ENCODE results near the gene SDHD. TPM values are rescaled to one million over a fixed set of nuclear protein-coding genes. Genes with fewer than 3 reads are reported as not detected.

SDHD gene
- 99.5 and 122 TPM in 2 replicates for total RNA-seq (2021)
- Bru-seq, nascent RNA: percentile 86 among the genes with signal in this experiment
- percentile 96 among the genes with signal in this experiment for BruChase-seq, experiment 1, labeled RNA remaining after a 2-hour chase
- percentile 99 among the genes with signal in this experiment for BruChase-seq, experiment 2, labeled RNA remaining after a 6-hour chase
- long read RNA-seq, transcript SDHD-201 (4 exons, 1,439 nt): major isoform, 414 of 442 reads
- long read RNA-seq, partial matches to known transcripts: 14 of 442 reads
- long read RNA-seq, other reads (novel, unspliced or antisense): 12 of 442 reads

DNA sequence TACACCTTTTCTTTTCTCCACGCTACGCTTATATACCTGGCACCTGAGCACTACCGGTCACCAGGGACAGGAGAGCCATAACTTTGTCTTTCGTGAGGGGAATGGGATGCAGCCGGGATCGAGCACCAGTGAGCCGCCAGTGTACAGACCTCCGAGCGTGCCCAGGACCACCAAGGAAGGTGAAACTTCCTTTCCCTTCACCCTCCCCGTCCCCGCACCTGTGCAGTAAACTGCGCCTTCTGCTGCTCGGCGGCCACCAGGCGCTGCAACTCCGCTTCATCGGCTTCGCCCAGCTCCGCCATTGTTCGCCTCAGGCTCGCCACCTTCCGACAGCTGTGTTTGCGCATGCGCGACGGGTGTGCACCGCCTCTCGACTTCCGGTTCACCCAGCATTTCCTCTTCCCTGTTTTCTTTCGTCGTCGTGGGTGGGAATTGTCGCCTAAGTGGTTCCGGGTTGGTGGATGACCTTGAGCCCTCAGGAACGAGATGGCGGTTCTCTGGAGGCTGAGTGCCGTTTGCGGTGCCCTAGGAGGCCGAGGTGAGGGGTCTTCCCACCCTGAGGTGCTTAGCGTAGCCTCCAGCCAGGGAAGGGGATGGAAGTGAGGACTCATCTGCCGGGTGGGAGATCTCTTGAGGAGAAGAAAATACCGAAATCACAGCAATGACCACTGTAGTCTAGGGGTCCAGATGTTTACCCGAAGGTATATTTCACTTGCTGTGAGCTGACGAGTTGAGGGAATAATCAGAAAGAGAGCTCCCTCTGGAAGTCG lies at the start of gene SDHD, which contains the start of gene TIMM8B:
Gene SDHD (plus strand): TSS at position 452 of the 770 bp plus-strand sequence. CDS start 35 bp downstream, at position 487.
Gene TIMM8B (minus strand): TSS at position 335 of the 770 bp plus-strand sequence. CDS start 33 bp downstream, at position 302.
- no peaks in the 10 kb centered on the region for H3K27me3 ChIP-seq (ENCODE audit: insufficient read depth, low read depth)
- no peaks in the 10 kb centered on the region for H3K9me3 ChIP-seq (ENCODE audit: insufficient read depth, low read depth)
- TF ChIP-seq EZH2 (IDR thresholded peaks at IDR 0.05; ENCODE audit: low read depth): no peak
- TF ChIP-seq, protein P1, sequence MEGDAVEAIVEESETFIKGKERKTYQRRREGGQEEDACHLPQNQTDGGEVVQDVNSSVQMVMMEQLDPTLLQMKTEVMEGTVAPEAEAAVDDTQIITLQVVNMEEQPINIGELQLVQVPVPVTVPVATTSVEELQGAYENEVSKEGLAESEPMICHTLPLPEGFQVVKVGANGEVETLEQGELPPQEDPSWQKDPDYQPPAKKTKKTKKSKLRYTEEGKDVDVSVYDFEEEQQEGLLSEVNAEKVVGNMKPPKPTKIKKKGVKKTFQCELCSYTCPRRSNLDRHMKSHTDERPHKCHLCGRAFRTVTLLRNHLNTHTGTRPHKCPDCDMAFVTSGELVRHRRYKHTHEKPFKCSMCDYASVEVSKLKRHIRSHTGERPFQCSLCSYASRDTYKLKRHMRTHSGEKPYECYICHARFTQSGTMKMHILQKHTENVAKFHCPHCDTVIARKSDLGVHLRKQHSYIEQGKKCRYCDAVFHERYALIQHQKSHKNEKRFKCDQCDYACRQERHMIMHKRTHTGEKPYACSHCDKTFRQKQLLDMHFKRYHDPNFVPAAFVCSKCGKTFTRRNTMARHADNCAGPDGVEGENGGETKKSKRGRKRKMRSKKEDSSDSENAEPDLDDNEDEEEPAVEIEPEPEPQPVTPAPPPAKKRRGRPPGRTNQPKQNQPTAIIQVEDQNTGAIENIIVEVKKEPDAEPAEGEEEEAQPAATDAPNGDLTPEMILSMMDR (conservative IDR thresholded peaks at IDR 0.05): no peak
- peak within 1 kb of the TSS; percentile 96 for H3K4me3 ChIP-seq
- H3K4me1 ChIP-seq (replicated peaks; ENCODE audit: insufficient read depth): peaks cover 21% of the 10 kb centered on the region
- peaks cover 55% of the 10 kb centered on the region for H3K79me2 ChIP-seq (ENCODE audit: low read depth)
- BruUV-seq (replicated peaks): no TSS peak
- intact Hi-C loops (cut with micrococcal nuclease; ENCODE audit: unreplicated experiment): loop anchor here (2.0 kb wide), 1 partner anchor 208 kb away; the partner anchor contains the start of genes CFAP68 and FDXACB1
- DNase-seq: peak; percentile 93 to 95
- peak within 1 kb of the TSS; percentile 26 for H3K27ac ChIP-seq
- H3K4me2 ChIP-seq: peak within 1 kb of the TSS; percentile 93
- no peaks in the 10 kb centered on the region for H3K9me2 ChIP-seq (ENCODE audit: insufficient read depth)
- POLR2A ChIA-PET (ENCODE audit: unreplicated experiment): interaction anchor here (0.6 to 0.7 kb wide), 3 partner anchors 61 to 788 kb away, joined by 5 read pairs; no protein-coding TSS in a partner anchor
- peaks cover 42% of the 10 kb centered on the region for H3F3A ChIP-seq (ENCODE audit: insufficient read depth, low read depth)
- CTCF ChIA-PET: interaction anchor here (0.6 kb wide), 1 partner anchor 260 kb away, joined by 3 read pairs; no protein-coding TSS in a partner anchor
- no peaks in the 10 kb centered on the region for H4K20me1 ChIP-seq (ENCODE audit: insufficient read depth)
- peak within 1 kb of the TSS; percentile 91 for H2AFZ ChIP-seq
- peaks cover 62% of the 10 kb centered on the region for H3K36me3 ChIP-seq (ENCODE audit: low read depth)

DNA sequence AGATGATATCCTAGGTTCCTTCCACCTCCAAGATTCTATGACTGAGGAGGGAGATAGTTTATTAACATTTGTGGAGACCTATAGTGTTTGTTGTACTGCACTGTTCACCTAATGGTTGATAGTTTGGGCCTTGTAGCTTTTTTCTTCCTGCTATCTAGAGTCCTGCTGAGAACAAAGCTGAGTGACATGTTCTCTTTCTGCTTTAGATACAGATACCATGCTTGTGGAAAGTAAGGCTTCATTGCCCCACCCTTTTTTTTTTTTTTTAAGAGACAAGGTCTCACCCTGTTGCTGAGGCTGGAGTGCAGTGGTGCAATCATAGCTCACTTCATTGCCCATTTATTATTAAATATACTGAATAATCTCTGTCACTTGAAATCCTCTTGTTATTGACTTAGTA lies 49.1 kb upstream of the SDHD start:
- DNase-seq: no peak
- peaks cover 20% of the 10 kb centered on the region for H3K4me1 ChIP-seq (replicated peaks; ENCODE audit: insufficient read depth)
- H3K27ac ChIP-seq: no peak overlapping the region
- ChIA-PET CTCF (no interaction called here), POLR2A (ENCODE audit: unreplicated experiment) (no interaction called here)
- H4K20me1 ChIP-seq (ENCODE audit: insufficient read depth): no peaks in the 10 kb centered on the region
- intact Hi-C loops (cut with micrococcal nuclease; ENCODE audit: unreplicated experiment): no loop called here
- 0 out of 2 replicates have a peak, but pooled peaks cover 2% of the 10 kb centered on the region for H3K79me2 ChIP-seq (ENCODE audit: low read depth)
- H3K4me3 ChIP-seq: no peak overlapping the region
- no peaks in the 10 kb centered on the region for H3K27me3 ChIP-seq (ENCODE audit: insufficient read depth, low read depth)
- H3K36me3 ChIP-seq (ENCODE audit: low read depth): peaks cover 40% of the 10 kb centered on the region
- no peaks in the 10 kb centered on the region for H3K9me2 ChIP-seq (ENCODE audit: insufficient read depth)
- TF ChIP-seq, protein P1 (conservative IDR thresholded peaks at IDR 0.05): no peak
- no peak for TF ChIP-seq EZH2 (IDR thresholded peaks at IDR 0.05; ENCODE audit: low read depth)
- BruUV-seq (replicated peaks): no TSS peak
- no peaks in the 10 kb centered on the region for H3K9me3 ChIP-seq (ENCODE audit: insufficient read depth, low read depth)
- H2AFZ ChIP-seq: no peak overlapping the region
- no peak overlapping the region for H3K4me2 ChIP-seq
- H3F3A ChIP-seq (ENCODE audit: insufficient read depth, low read depth): peaks cover 37% of the 10 kb centered on the region

DNA sequence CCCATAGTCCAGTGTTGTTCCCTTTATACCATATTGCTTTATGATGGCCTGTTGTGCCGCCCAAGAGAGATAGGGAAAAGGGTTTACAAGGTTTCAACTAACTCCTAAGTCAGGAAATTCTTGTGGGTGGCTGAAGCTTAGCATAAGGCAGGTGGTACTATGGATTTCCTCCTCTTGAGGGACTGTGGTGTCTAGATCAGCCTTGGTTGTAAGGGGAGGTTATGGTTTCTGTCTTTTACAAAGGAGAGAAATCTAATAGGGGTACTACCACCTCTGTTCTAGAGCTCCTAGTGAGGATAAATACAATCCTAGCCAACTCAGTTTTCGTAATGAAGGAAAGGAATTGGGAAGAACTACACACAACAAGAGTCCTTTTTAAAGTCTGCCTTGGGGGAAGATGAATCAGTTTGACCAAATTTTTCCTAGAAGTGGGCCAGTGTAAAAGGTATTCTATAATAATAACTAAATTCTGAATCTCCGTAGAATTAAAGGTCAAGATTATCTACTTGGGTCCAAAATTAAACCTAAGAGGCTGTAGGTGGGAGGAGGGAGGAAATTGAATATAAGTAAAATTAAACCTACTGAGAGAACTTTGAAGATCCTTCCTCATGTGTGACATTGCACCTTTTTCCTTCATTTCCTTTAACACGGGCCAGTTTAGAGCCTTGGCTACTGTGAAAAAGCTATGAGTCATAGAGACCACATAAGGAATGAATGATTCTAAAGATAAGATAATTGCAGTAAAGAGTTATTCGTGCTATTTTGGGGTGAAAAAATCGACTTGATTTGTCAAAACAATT lies 44.3 kb upstream of the SDHD start:
- no peaks in the 10 kb centered on the region for H3K9me2 ChIP-seq (ENCODE audit: insufficient read depth)
- BruUV-seq (replicated peaks): TSS peak; percentile 44
- peaks cover 22% of the 10 kb centered on the region for H3K4me1 ChIP-seq (replicated peaks; ENCODE audit: insufficient read depth)
- peaks cover 3% of the 10 kb centered on the region; the same call in 1 of the 2 replicates for H3K79me2 ChIP-seq (ENCODE audit: low read depth)
- TF ChIP-seq, protein P1 (conservative IDR thresholded peaks at IDR 0.05): no peak
- no peak for TF ChIP-seq EZH2 (IDR thresholded peaks at IDR 0.05; ENCODE audit: low read depth)
- peak in 1 of 2 experiments; percentile 90 for DNase-seq
- no peak overlapping the region for H2AFZ ChIP-seq
- no peaks in the 10 kb centered on the region for H4K20me1 ChIP-seq (ENCODE audit: insufficient read depth)
- intact Hi-C loops (cut with micrococcal nuclease; ENCODE audit: unreplicated experiment): no loop called here
- no peaks in the 10 kb centered on the region for H3K27me3 ChIP-seq (ENCODE audit: insufficient read depth, low read depth)
- peaks cover 51% of the 10 kb centered on the region for H3K36me3 ChIP-seq (ENCODE audit: low read depth)
- CTCF ChIA-PET: no interaction called here
- peak overlapping the region; percentile 24 for H3K4me2 ChIP-seq
- peaks cover 22% of the 10 kb centered on the region for H3F3A ChIP-seq (ENCODE audit: insufficient read depth, low read depth)
- H3K9me3 ChIP-seq (ENCODE audit: insufficient read depth, low read depth): no peaks in the 10 kb centered on the region
- H3K27ac ChIP-seq: peak overlapping the region; percentile 82
- H3K4me3 ChIP-seq: no peak overlapping the region
- POLR2A ChIA-PET (ENCODE audit: unreplicated experiment): interaction anchor here (0.5 kb wide), 1 partner anchor 39 kb away, joined by 5 read pairs; no protein-coding TSS in a partner anchor

Data from PC-9 (cell line).